ENCODE results near the gene TSNAXIP1.

DNA sequence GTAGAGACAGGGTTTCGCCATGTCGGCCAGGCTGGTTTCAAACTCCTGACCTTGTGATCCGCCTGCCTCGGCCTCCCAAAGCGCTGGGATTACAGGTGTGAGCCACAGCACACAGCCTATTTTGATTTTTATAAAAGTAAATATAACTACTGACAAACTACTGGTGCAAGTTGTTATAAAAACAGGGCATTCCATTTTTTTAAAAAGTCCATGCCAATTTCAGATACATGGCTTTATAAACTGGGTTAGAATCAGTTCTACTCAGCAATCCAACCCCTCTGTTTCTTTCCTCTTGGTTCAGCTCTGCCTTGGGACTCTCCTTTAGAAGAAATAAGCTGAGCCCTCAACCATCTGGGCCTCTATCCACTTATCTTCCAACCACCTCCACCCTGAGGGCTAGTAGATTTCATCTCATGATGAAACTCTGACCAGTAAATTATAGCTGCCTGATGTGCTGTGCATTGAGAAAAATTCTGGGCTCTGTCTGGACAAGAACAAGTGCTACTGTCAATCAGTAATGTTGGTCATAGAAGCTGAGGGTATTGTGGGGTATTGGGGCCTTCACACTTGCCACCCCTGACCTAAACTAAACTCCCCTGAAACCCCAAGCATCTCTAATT is 10.5 kb upstream of the TSNAXIP1 start:
- TF ChIP-seq, protein P1, sequence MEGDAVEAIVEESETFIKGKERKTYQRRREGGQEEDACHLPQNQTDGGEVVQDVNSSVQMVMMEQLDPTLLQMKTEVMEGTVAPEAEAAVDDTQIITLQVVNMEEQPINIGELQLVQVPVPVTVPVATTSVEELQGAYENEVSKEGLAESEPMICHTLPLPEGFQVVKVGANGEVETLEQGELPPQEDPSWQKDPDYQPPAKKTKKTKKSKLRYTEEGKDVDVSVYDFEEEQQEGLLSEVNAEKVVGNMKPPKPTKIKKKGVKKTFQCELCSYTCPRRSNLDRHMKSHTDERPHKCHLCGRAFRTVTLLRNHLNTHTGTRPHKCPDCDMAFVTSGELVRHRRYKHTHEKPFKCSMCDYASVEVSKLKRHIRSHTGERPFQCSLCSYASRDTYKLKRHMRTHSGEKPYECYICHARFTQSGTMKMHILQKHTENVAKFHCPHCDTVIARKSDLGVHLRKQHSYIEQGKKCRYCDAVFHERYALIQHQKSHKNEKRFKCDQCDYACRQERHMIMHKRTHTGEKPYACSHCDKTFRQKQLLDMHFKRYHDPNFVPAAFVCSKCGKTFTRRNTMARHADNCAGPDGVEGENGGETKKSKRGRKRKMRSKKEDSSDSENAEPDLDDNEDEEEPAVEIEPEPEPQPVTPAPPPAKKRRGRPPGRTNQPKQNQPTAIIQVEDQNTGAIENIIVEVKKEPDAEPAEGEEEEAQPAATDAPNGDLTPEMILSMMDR (IDR thresholded peaks at IDR 0.05; ENCODE audit: poor library complexity), result no peak
- TF ChIP-seq EZH2 (IDR thresholded peaks at IDR 0.05; ENCODE audit: borderline replicate concordance), result no peak
- no peak for TF ChIP-seq EZH2phosphoT487 (IDR thresholded peaks at IDR 0.05; ENCODE audit: low read depth, severe bottlenecking, unreplicated experiment)
